ENCODE results near the gene DDX39A.
"Not testable (repeated sequence)": the region's sequence is repeated elsewhere in the genome, so short reads cannot be mapped to it uniquely, and the experiment has no call there.

- not testable (repeated sequence) for TF ChIP-seq POLR2A (IDR thresholded peaks at IDR 0.05)
- TF ChIP-seq, protein P1, sequence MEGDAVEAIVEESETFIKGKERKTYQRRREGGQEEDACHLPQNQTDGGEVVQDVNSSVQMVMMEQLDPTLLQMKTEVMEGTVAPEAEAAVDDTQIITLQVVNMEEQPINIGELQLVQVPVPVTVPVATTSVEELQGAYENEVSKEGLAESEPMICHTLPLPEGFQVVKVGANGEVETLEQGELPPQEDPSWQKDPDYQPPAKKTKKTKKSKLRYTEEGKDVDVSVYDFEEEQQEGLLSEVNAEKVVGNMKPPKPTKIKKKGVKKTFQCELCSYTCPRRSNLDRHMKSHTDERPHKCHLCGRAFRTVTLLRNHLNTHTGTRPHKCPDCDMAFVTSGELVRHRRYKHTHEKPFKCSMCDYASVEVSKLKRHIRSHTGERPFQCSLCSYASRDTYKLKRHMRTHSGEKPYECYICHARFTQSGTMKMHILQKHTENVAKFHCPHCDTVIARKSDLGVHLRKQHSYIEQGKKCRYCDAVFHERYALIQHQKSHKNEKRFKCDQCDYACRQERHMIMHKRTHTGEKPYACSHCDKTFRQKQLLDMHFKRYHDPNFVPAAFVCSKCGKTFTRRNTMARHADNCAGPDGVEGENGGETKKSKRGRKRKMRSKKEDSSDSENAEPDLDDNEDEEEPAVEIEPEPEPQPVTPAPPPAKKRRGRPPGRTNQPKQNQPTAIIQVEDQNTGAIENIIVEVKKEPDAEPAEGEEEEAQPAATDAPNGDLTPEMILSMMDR (IDR thresholded peaks at IDR 0.05) = not testable (repeated sequence)
Observed at GRCh38 chr19:14374313-14374712, 44.8 kb downstream of the DDX39A start.

Measured in adrenal gland (tissue), 5 donors.